ENCODE measurements around the gene DENND6B. TPM values are rescaled to one million over a fixed set of nuclear protein-coding genes. Genes with fewer than 3 reads are reported as not detected.
"Not testable (repeated sequence)": the region's sequence is repeated elsewhere in the genome, so short reads cannot be mapped to it uniquely, and the experiment has no call there.

Gene DENND6B
- total RNA-seq, 1 experiment from 2014 or later: 1.2 TPM

DNA sequence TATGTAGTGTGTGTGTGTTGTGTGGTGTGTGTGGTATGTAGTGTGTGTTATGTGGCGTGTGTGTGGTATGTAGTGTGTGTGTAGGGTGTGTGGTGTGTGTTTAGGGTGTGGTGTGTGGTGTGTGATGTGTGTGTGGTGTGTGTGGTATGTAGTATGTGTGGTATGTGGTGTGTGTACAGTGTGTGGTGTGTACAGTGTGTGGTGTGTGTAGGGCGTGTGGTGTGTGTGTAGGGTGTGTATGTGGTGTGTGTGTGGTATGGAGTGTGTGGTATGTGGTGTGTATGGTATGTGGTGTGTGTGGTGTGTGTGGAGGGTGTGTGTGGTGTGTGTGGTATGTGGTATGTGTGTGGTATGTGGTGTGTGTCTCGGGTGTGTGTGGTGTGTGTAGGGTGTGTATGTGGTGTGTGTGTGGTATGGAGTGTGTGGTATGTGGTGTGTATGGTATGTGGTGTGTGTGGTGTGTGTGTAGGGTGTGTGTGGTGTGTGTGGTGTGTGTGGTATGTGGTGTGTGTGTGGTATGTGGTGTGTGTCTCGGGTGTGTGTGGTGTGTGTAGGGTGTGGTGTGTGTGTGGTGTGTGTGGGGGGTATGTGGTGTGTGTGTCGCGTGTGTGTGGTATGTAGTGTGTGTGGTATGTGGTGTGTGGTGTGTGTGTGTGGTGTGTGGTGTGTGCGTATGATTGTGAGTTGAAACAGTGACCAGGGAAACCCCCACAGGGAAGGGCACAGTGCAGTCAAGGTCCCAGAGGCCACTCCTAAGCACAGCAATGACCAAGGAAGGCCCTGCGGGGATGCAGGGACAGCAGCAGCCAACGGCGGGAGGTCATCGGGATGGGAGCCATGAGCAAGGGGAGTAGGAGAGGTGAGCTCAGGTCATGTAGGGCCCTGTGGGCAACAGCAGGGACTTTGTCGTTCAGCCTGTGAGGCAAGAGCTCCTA, 13.4 kb upstream of the DENND6B start:
- no peak for DNase-seq (ENCODE audit: low spot score)

DNA sequence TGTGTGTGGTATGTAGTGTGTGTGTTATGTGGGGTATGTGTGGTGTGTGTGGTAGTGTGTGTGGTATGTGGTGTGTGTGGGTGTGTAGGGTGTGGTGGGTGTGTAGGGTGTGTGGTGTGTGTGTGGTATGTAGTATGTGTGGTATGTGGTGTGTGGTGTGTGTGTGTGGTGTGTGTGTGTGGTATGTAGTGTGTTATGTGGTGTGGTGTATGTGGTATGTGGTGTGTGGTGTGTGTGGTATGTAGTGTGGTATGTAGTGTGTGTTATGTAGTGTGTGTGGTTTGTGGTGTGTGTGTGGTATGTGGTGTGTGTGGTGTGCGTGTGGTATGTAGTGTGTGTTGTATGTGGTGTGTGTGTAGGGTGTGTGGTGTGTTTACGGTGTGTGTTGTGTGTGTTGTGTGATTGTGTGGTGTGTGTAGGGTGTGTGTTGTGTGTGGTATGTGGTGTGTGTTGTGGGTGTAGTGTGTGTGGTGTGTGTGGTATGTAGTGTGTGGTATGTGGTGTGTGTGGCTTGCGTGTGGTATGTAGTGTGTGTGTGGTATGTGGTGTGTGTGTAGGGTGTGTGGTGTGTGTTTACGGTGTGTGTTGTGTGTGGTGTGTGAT, 12.1 kb upstream of the DENND6B start:
- DNase-seq (ENCODE audit: low spot score): no peak

DNA sequence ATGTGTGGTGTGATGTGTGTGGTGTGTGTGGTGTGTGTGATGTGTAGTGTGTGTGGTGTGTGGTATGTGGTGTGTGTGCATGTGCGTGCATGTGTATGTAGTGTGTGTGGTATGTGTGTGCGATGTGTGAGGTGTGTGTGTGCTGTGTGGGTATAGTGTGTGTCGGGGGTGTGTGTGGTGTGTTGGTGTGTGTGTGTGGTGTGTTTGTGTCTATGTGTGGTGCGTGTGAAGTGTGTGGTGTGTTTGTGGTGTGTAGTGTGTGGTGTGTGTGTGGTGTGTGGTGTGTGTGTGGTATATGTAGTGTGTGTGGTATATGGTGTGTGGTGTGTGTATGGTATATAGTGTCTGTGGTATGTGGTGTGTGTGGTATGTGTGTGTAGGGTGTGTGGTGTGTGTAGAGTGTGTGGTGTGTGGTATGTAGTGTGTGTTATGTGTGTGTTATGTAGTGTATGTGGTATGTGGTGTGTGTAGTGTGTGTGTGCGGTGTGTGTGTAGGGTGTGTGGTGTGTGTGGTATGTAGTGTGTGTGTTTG, 11.3 kb upstream of the DENND6B start:
- no peak for DNase-seq (ENCODE audit: low spot score)

DNA sequence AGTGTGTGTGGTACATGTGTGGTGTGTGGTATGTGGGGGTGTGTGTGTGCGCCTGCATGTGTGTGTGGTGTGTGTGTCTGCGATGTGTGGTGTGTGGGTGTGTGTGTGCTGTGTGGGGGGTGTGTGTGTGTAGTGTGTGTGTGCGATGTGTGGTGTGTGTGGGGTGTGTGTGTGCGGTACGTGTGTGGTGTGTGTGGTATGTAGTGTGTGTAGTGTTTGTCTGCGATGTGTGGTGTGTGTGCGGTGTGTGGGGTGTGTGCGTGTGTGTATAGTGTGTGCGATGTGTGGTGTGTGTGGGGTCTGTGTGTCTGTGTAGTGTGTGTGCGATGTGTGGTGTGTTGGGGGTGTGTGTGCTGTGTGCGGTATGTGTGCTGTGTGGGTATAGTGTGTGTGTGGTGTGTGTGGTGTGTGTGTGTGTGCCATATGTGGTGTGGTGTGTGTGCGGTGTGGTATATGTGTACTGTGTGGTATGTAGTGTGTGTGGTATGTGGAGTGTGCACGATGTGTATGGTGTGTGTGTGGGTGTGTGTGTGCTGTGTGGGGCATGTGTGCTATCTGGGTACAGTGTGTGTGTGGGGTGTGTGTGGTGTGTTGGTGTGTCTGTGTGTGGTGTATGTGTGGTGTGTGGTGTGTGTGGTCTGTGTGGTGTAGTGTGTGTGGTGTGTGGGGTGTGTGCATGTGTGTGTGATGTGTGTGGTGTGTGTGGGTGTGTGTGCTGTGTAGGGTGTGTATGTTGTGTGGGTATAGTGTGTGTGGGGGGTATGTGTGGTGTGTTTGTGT, 10.6 kb upstream of the DENND6B start:
- no peak for DNase-seq (ENCODE audit: low spot score)

DNA sequence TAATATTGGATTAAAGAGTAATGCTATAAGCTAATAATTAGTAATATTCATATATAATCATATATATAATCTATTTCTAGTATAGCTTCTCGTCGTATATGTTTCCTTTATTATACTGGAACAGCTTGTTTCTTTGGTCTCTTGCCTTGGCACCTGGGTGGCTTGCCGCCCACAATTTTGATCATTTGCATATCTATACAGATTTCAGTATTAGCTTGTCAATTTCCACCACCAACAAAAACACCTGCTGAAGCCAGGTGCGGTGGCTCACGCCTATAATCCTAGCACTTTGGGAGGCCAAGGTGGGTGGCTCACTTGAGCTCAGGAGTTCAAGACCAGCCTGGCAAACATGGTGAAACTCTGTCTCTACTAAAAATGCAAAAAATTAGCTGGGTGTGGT, 7.6 kb upstream of the DENND6B start:
- DNase-seq (ENCODE audit: low spot score): not testable (repeated sequence)

DNA sequence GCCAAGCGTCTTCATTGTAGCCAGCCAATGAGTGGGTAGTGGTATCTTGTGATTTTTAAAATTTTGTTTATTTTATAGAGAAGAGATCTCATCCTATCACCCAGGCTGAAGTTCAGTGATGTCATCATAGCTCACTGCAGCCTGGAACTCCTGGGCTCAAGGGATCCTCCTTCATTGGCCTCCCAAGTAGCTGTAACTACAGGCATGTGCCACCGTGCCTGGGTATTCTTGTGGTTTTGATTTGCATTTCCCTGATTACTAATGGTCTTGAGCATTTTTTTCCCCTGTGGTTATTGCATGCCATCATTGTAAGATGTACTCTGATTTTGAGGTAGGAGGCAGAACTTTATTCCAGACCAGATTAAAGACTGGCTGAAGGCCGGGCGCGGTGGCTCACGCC, 2.4 kb upstream of the DENND6B start:
- DNase-seq (ENCODE audit: low spot score): peak; percentile 32

DNA sequence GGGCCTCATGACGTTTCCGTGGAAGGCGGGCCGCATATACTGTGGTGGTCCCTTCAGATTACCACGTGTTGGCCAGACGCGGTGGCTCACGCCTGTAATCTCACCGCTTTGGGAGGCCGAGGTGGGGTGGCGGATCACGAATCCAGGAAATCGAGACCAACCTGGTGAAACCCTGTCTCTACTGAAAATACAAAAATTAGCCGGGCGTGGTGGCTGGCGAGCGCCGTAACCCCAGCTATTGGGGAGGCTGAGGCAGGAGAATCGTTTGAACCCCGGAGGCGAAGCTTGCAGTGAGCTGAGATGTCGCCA, 853 bp upstream of the DENND6B start:
- DNase-seq (ENCODE audit: low spot score): no peak

DNA sequence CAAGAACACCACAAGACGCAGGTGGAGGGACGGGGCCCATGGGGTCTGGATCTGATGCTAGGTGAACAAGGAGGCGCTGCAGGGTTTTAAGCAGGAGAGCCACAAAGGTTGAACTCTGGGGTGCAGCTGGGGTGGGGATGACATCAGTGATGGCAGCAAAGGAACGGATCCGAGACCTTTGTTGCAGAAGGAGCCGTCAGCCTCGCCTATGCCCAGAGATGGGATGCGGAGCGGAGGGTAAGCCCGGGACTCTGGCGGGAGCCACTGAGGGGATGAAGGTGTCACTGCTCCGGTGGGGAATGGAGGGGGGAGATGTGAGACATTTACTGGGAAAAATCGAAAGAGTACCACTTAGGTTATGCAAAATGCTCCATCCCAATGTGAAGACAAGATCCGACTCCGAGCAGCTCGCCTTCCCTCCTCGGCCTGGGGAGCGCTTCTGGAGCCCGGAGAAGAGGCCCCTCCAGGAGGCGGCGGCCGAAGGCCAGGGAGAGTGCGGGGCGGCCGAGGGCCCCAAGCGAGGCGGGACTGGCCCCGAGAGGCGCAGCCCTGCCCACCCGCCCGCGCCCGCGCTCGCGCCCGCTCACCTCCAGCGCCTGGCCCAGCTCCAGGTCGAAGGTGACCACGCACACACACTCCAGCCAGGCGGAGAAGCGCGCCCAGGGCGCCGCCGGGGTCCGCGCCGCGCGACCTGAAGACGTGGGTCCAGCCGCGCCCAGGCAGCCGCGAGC, 422 bp downstream of the DENND6B start:
- no peak for DNase-seq (ENCODE audit: low spot score)

DNA sequence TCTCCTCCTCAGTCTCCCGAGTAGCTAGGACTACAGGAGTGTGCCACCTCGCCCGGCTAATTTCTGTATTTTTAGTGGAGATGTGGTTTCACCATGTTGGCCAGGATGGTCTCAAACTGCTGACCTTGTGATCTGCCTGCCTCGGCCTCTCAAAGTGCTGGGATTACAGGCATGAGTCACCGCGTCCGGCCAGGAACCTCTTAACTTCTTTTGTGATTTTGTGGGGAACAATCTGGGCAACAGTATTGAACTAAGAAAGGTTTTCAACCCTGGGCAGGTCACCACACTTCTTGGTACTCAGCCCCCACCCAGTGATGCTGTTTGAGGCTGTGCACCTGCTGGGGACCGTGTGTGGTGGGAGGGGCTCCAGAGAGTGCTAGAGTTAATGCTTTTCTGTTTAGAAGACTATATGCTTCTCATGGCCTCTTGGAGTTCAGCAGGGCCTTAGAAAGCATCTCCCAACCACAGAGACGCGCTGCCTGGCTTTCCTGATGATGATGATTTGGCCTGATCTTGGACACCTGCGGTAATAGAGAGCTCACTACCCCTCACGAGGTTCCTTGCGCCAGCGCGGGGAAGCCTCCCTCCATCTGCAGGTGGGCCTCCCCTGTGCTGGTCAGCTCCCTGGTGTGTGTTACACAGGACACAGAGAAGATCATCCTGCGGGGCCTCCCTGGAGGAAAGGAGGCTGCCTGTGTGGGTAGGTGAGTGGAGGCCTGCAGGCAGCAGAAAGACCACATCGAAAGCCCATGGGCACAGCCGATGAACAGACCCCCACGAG, 1.2 kb downstream of the DENND6B start:
- DNase-seq (ENCODE audit: low spot score): no peak

DNA sequence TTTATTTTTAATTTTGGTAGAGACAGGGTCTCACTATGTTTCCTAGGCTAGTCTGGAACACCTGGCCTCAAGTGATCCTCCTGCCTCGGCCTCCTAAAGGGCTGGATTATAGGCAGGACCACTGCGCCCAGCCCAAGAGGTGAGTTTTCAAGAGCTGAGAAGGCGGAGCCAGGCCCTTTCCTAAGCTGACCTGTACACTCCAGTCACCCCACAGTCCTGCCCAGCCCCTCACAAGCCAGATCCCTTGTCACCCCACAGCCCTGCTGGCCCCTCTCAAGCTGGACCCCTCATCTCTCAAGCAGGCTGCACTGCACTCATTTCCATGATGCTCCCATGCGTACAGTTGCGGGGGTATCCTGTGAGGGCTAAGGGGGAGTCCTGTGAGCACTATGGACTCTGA, 2.9 kb downstream of the DENND6B start:
- DNase-seq (ENCODE audit: low spot score): no peak

DNA sequence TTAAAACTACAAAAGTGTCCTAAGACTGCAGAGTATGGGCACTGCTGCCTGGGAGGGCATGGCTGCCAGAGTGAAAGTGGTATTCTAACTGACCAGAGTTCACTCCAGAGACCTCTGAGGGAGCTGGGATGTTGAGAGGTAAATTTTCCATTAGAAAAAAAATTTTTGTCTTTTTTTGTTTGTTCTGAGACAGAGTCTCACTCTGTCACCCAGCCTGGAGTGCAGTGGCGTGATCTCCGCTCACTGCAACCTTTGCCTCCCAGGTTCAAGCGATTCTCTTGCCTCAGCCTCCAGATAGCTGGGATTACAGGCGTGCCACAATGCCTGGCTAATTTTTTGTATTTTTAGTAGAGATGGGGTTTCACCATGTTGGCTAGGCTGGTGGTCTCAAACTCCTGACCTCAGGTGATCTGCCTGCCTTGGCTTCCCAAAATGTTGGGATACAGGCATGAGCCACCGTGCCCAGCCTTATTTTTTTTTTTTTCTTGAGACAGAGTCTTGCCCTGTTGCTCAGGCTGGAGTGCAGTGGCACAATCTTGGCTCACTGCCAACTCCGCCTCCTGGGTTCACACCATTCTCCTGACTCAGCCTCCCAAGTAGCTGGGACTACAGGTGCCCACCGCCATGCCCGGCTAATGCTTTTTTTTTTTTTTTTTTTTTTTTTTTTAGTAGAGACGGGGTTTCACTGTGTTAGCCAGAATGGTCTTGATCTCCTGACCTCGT, 4.3 kb downstream of the DENND6B start:
- not testable (repeated sequence) for DNase-seq (ENCODE audit: low spot score)

DNA sequence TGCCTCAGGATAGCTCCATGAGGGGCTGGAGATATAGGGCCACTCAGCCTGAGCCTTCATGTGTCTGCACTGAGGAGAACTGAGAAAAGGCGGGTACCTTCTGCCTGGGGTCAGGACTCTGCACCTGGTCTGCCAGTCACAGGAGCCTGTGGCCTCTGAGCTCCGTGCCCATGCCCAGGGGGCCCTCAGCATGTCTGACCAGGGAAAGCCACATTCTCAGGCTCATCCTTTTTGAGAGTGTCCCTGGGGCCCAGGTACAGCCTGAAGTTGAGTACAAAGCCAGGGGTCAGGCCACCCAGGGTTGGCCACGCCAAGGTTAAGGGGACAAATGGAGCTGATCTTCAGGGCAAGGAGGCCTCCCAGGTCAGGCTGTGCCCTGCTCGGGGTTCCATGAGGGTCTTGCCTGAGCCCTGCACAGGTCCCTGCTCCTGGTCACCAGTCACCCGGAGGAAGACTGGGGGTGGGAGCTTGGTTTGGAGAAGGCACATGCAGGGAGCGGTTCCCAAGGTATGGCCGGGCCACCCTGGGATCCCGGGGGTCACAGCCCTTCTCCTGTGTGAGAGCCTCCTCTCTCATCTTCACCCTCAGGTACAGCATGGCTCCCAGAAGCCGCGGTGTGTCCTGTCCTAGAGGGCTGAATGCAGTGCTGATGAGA, 6.0 kb downstream of the DENND6B start:
- DNase-seq (ENCODE audit: low spot score): no peak

DNA sequence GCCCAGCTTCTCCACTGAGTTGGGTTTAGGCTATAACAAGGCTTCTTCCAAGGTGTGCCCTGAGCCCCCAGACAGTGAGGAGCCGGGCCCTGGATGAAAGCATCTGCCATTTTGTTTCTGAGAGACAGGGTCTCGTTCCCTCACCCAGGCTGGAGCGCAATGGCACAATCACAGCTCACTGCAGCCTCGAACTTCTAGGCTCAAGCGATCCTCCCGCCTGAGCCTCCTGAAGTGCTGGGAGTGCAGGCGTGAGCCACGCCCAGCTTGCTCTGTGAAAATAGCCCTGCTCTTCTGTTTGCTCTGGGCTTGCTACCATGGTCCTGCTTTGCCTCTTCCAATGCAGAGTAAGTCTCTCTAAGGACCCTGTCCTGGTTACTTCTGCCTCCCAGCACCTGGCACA, 6.7 kb downstream of the DENND6B start:
- DNase-seq (ENCODE audit: low spot score): no peak

DNA sequence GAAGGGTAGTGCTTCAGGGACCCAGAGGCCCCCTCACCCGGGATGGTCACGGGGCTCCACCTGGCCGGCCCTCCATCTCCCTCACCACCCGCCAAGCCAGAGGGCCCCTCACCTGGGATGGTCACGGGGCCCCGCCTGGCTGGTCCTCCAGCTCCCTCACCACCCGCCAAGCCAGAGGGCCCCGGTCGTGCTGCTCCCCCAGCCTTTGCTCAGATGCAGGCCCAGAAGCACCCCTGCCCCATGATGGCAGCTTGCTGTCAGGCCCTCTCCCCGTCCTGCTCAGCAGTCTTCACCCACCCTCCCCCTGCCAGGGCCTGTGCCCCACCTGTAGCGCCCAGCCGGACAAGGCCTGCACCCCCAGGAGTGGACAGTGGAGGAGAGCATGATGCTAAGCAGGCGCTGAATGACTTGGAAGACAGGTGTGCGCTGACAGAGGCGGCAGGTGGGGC, 7.3 kb downstream of the DENND6B start:
- no peak for DNase-seq (ENCODE audit: low spot score)

DNA sequence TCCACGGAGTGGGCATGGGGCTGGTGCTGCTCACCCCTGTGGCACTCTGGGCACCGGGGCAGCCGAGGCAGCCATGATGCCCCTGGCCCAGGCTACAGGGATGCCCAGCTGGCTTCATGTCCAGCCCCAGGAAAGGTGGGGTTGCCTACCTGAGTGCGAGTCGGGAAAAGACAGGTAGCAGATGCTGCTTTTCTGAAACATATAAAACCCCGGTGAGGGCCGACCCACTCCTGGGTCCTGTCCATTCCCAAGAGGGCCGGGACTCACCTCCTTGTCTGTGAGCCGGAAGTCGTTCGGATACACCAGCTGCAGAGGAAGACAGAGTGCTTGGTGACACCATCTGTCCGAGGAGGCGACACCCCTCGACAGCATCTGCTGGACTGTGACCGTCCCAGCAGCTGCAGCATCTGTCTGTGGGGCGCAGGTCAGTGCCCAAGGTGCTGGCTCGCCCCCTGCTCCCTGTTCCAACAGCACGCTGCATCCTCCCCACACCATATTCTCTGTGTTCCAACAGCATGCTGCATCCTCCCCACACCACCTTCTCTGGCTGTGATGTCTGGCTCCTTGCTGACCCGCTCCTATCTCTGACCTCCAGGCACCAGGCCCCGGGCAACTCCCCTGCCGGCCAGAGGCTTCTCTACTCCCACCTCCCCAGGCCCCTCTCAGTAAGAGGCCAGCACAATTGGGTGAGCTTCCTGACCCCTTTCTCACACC, 8.0 kb downstream of the DENND6B start:
- no peak for DNase-seq (ENCODE audit: low spot score)

DNA sequence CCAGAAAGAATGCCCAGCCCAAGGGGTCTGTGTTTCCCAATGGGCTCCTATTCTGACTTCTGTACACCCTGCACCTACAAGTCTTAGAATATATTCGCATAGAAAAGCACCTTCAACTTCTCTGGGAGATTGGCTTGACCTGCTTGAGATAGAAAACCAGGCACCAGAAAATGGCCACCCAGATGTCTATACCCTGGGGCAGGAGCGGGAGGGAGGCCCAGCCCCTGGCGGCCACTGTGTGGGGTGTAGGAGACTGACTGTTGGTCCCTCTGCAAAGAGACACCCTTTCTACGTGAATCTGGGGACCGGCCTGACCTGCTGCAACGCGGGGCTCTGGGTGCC, 8.5 kb downstream of the DENND6B start:
- no peak for DNase-seq (ENCODE audit: low spot score)

DNA sequence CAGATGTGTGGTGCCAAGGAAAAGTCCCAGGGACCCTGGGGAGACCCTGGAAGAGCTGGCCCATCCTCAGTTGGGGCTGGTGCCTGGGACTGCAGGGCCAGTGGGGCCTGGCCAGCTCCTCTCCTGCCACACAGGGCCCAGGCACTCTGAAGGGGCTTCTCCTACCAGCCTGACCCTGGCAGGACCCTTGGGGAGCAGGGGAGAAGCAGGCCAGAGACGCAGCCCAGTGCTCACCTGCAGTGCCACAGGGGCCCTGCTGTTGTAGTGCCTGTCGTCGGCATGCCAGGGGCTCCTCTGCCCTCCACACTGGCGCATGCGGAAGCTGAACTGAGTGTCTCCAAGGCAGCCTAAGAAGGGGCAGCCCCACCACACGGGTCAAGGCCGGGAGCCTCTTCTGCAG, 9.1 kb downstream of the DENND6B start:
- no peak for DNase-seq (ENCODE audit: low spot score)

DNA sequence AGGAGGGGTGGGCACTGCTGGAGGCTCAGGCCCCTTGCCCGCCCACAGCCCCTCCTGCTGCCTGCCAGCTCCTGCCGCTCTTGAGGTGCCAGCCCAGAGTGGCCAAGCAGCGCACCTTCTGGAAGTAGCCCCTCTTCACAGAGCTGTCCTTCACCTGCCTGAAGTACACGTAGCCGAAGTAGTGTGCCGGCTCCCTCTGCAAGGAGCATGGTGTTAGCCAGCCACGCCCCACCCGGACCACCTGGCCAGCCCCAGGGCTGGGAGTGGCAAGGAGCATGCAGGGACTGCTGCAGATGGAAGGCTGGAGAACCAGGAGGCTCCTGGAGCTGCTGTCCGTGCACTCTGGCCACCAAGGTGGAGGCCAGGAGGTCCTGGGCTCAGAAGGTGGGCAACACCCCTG, 9.6 kb downstream of the DENND6B start:
- no peak for DNase-seq (ENCODE audit: low spot score)
